OCI-LY1 (cell line): ENCODE results near the gene DHX32.

Experiments used
- H2AFZ ChIP-seq: fragments of 200-600 bp; sonication (generic), shearing (Covaris generic); 2 replicates; pipeline ENCODE4 v1.6.0; 2014; ENCODE audit warnings: antibody characterized with exemption, mild to moderate bottlenecking, low read length
- H3F3A ChIP-seq: fragments of 200-600 bp; sonication (generic), shearing (Covaris generic); 2 replicates; pipeline ENCODE4 v1.6.0; 2014; ENCODE audit warnings: mild to moderate bottlenecking, antibody characterized with exemption, low read length, moderate library complexity; ENCODE audit not compliant: insufficient read depth
- H3K27ac ChIP-seq: fragments of 200-600 bp; sonication (generic); 2 replicates; pipeline ENCODE4 v1.5.1; 2014; ENCODE audit warnings: low read length, mixed run types, mild to moderate bottlenecking, low read depth; ENCODE audit not compliant: poor library complexity, severe bottlenecking
- H3K27me3 ChIP-seq: fragments of 200-600 bp; sonication (generic); 2 replicates; pipeline ENCODE4 v1.6.0; 2014; ENCODE audit warnings: antibody characterized with exemption, mild to moderate bottlenecking, low read length, moderate library complexity; ENCODE audit not compliant: insufficient read depth
- H3K36me3 ChIP-seq: fragments of 200-600 bp; sonication (generic); 2 replicates; pipeline ENCODE4 v1.6.1; 2014; ENCODE audit warnings: mild to moderate bottlenecking, antibody characterized with exemption, low read length, moderate library complexity, mixed read lengths; ENCODE audit not compliant: insufficient read depth
- H3K4me1 ChIP-seq: fragments of 200-600 bp; sonication (generic); 2 replicates; pipeline ENCODE4 v1.5.1; 2014; ENCODE audit warnings: mild to moderate bottlenecking, low read length, moderate library complexity; ENCODE audit not compliant: insufficient read depth, severe bottlenecking
- H3K4me2 ChIP-seq: fragments of 200-600 bp; sonication (generic), shearing (Covaris generic); 2 replicates; pipeline ENCODE4 v1.6.1; 2014; ENCODE audit warnings: low read length
- H3K4me3 ChIP-seq: fragments of 200-600 bp; sonication (generic); 2 replicates; pipeline ENCODE4 v1.5.1; 2014; ENCODE audit warnings: low read length, low read depth, mild to moderate bottlenecking, mixed read lengths; ENCODE audit not compliant: poor library complexity, severe bottlenecking
- H3K79me2 ChIP-seq: fragments of 200-600 bp; shearing (Covaris generic); 2 replicates; pipeline ENCODE4 v1.6.1; 2016; ENCODE audit warnings: mixed run types, low read length, mixed read lengths; ENCODE audit not compliant: insufficient read depth
- H3K9ac ChIP-seq: fragments of 200-600 bp; sonication (generic), shearing (Covaris generic); 2 replicates; pipeline ENCODE4 v1.6.1; 2014; ENCODE audit warnings: mild to moderate bottlenecking, low read length, mixed read lengths
- H3K9me2 ChIP-seq: fragments of 200-600 bp; sonication (generic), shearing (Covaris generic); 2 replicates; pipeline ENCODE4 v1.6.1; 2014; ENCODE audit warnings: low read depth, mild to moderate bottlenecking, low read length, mixed read lengths
- H3K9me3 ChIP-seq: fragments of 200-600 bp; shearing (Covaris generic); 2 replicates; pipeline ENCODE4 v1.6.1; 2014; ENCODE audit warnings: low read length, mixed read lengths
- H4K20me1 ChIP-seq: fragments of 200-600 bp; sonication (generic), shearing (Covaris generic); 2 replicates; pipeline ENCODE4 v1.6.0; 2016; ENCODE audit warnings: mild to moderate bottlenecking, low read length; ENCODE audit not compliant: insufficient read depth
- CTCF ChIP-seq: fragments of 200-600 bp; sonication (generic), shearing (Covaris generic); IDR thresholded peaks from 2 replicates; pipeline ENCODE4 v1.5.1; 2017; ENCODE audit warnings: mild to moderate bottlenecking, antibody characterized with exemption, low read length, moderate library complexity, mixed read lengths
- EZH2 ChIP-seq: fragments of 200-600 bp; sonication (generic), shearing (Covaris generic); IDR thresholded peaks from 2 replicates; pipeline ENCODE4 v1.8.0; 2017; ENCODE audit warnings: borderline replicate concordance, mixed run types, mild to moderate bottlenecking, antibody characterized with exemption, low read length, moderate library complexity, mixed read lengths

Gene DHX32

DNA sequence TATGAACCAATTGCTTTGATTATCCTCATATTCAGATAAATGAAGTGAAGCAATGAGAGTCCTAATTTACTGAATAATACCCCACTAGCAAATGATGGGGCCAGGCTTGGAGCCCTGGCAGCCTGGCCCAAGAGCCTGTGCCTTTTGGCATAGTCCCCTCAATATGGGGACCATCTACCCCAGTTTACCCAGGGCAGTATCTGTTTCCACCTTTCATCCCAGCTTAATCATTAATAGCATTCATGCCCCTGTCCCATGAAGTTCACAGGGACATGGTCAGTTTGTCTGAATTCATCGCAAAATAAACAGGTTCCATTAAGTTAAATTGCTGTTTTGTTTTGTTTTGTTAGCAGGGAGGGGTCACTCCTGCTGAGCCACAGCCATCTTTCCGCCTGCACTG is 32.2 kb downstream of the DHX32 start:
- TF ChIP-seq EZH2 (no peak), CTCF (no peak)
- no peaks in the 10 kb centered on the region for H3K36me3 ChIP-seq

DNA sequence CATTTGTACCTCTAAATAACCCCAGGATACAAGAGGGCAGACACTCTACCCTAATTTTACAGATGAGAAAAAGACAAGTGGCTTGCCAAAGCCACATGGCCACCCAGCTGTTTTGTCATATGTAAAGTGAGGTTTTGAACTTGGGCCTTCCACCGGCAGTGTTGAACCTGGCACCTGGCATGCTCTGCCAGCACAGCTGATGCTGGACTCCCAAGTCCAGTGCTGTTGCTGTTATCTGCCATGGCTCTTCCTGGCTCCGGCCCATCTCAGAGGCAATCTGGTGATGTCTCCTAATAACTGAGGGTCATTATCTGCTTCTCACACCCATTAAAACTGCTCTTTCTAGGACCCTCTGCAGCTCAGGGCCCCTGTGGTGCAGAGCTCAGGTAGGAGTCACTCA is 32.7 kb downstream of the DHX32 start:
- no peak overlapping the region for H3K27ac ChIP-seq
- H2AFZ ChIP-seq, result no peak overlapping the region
- no peak overlapping the region for H3K4me2 ChIP-seq
- no peaks in the 10 kb centered on the region for H3K9me3 ChIP-seq
- no peaks in the 10 kb centered on the region for H3K79me2 ChIP-seq
- no peak overlapping the region for H3K4me3 ChIP-seq
- no peaks in the 10 kb centered on the region for H3K9me2 ChIP-seq
- no peak overlapping the region for H3K9ac ChIP-seq
- H3F3A ChIP-seq, result no peaks in the 10 kb centered on the region
- no peaks in the 10 kb centered on the region for H4K20me1 ChIP-seq
- no peaks in the 10 kb centered on the region for H3K27me3 ChIP-seq
- no peaks in the 10 kb centered on the region for H3K4me1 ChIP-seq
- no peaks in the 10 kb centered on the region for H3K36me3 ChIP-seq
- no peak for TF ChIP-seq CTCF
- TF ChIP-seq EZH2, result no peak

More for the DNA sequence above, 32.2 kb downstream of the DHX32 start:
- Histone ChIP-seq H3F3A (no peaks in the 10 kb centered on the region), H3K4me1 (no peaks in the 10 kb centered on the region), H2AFZ (no peak overlapping the region), H3K4me3 (no peak overlapping the region), H3K79me2 (no peaks in the 10 kb centered on the region), H4K20me1 (no peaks in the 10 kb centered on the region), H3K4me2 (no peak overlapping the region), H3K9me3 (no peaks in the 10 kb centered on the region), H3K9ac (no peak overlapping the region), H3K9me2 (no peaks in the 10 kb centered on the region), H3K27ac (no peak overlapping the region), H3K27me3 (no peaks in the 10 kb centered on the region)

GRCh38 chr10:125846894-125847293 is 34.2 kb downstream of the DHX32 start:
- peaks cover 7% of the 10 kb centered on the region for H3K36me3 ChIP-seq
- TF ChIP-seq EZH2 (no peak), CTCF (no peak)
- no peak overlapping the region for H2AFZ ChIP-seq
- H4K20me1 ChIP-seq, result no peaks in the 10 kb centered on the region
- no peak overlapping the region for H3K4me3 ChIP-seq
- H3K27ac ChIP-seq, result no peak overlapping the region
- H3K9ac ChIP-seq, result no peak overlapping the region
- H3K79me2 ChIP-seq, result no peaks in the 10 kb centered on the region
- no peak overlapping the region for H3K4me2 ChIP-seq
- H3K9me2 ChIP-seq, result no peaks in the 10 kb centered on the region
- no peaks in the 10 kb centered on the region for H3K9me3 ChIP-seq
- H3K27me3 ChIP-seq, result no peaks in the 10 kb centered on the region
- no peaks in the 10 kb centered on the region for H3K4me1 ChIP-seq
- H3F3A ChIP-seq, result no peaks in the 10 kb centered on the region
